Pancreas (tissue), 10 donors: ENCODE results near the gene IL12RB1. TPM values are rescaled to one million over a fixed set of nuclear protein-coding genes. Genes with fewer than 3 reads are reported as not detected.

Experiments used
- ATAC-seq, 4 donors: fragments of 200-7000 bp; cut with Tn5 transposase; one replicate each; pipeline versions ENCODE4 v1.8.0 to v1.9.1; 2020; ENCODE audit warnings: mild to moderate bottlenecking in 4 of 4, moderate library complexity in 4 of 4
- DNase-seq, 6 donors: peaks; one replicate each; pipeline ENCODE4 v3.0.0-alpha.2; 2020
- FAIRE-seq: peaks from 2 replicates; lab custom pipeline; 2012; peaks lifted over from hg19 to GRCh38; lab: Jason Lieb, UNC
- H3K27ac ChIP-seq, 4 donors: fragments of 200-600 bp; sonication (generic); 1 replicate in 3 of 4; 2 replicates in 1 of 4; pipeline versions ENCODE4 v1.5.0 to v1.8.0; 2020
- H3K27me3 ChIP-seq, 4 donors: fragments of 200-600 bp; one replicate each; pipeline ENCODE4 v1.8.0; 2021
- H3K36me3 ChIP-seq, 3 donors: fragments of 200-600 bp; sonication (generic) in 1 of 3; one replicate each; pipeline versions ENCODE4 v1.5.0 to v1.8.0; 2020 to 2021
- H3K4me1 ChIP-seq, 3 donors: fragments of 200-600 bp; one replicate each; pipeline ENCODE4 v1.8.0; 2021
- H3K4me3 ChIP-seq, 4 donors: fragments of 200-600 bp; sonication (generic) in 2 of 4; one replicate each; pipeline versions ENCODE4 v1.5.0 to v1.8.0; 2020 to 2021
- H3K9me3 ChIP-seq, 4 donors: fragments of 200-600 bp; one replicate each; pipeline ENCODE4 v1.8.0; 2021
- WGBS, 2 donors: extraction: QIAGEN DNeasy Blood & Tissue Kit; methylation state at CpG; one replicate each; pipeline ENCODE4 v1.1.7; 2013; 5-methylcytosine and 5-hydroxymethylcytosine counted together
- intact Hi-C, 3 donors: fragments of 100-400 bp; cut with DNase I; formaldehyde crosslinking; loops; one replicate each; pipeline versions ENCODE4 v1.11.1 to v1.14.2; 2022
- polyA plus RNA-seq, 2 donors: library from polyadenylated mRNA; stranded (reverse); fragments of 200-250 nt; gene quantifications; one replicate each; pipeline ENCODE4 v1.2.3, GENCODE V29; 2013
- total RNA-seq, 6 donors: library from RNA; stranded (reverse); fragmentation: NEBNext Ultra II Directional in 4 of 6; extraction: Animal tissue kit (Norgen Biotek cat#: 25700) in 4 of 6; gene quantifications; one replicate each; pipeline versions ENCODE4 v1.2.1 to v1.2.4, GENCODE V29; 2021 to 2023
- TF ChIP-seq, protein P1 (sequence below), 4 donors: fragments of 200-600 bp; sonication (generic) in 3 of 4; IDR thresholded peaks; one replicate each; pipeline versions ENCODE4 v1.5.0 to v1.8.0; 2021; ENCODE audit warnings: antibody characterized with exemption in 4 of 4
- donor health status: healthy with polysubstance abuse.
- donor health status: DM: no; HTN: no; CAD: no; lungs with moderate emphysema.
- donor health status: DM: no; HTN: no; CAD: no.
- donor health status: control.
- donor health status: control.
- donor health status: Bipolar disorder and iron deficiency.
- donor health status: DM: yes; HTN: yes; CAD: no.
- donor health status: DM: no; HTN: no; CAD: no.
- donor health status: DM: no; HTN: no; CAD: no.
- donor health status: DM: yes; HTN: yes; CAD: no.

Gene IL12RB1
- total and polyA plus RNA-seq, 8 donors, result 0.15 to 1.1 (median 0.40) TPM

DNA sequence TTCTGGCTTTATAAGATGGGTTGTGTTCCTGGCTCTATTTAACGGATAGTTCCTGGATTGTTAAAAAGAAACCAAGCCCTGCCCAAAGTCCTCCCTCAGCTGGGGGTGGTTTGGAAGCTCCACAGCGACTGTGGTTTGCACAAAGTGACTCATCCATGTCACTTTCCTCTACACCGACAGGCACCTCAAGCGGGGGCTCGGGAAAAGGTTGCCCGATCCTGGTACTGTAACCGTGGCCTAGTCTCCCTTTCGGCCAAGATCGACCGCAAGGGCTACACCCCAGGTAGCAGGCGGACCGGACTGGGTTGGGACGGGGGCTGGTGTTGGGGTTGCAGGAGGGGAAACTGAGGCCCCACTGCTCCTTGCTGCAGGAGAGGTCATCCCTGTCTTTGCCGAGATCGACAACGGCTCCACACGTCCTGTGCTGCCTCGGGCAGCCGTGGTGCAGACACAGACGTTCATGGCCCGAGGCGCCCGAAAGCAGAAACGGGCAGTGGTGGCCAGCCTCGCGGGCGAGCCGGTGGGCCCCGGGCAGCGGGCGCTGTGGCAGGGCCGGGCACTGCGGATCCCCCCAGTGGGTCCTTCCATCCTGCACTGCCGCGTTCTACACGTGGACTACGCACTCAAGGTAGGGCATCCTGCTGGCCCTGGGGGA is 77.2 kb downstream of the IL12RB1 start:
- intact Hi-C loops, result loop anchor here in 1 of 3 donors (5.0 kb wide), 1 partner anchor 53 kb away; no protein-coding TSS in a partner anchor

More for the DNA sequence above, 77.2 kb downstream of the IL12RB1 start:
- TF ChIP-seq, protein P1, sequence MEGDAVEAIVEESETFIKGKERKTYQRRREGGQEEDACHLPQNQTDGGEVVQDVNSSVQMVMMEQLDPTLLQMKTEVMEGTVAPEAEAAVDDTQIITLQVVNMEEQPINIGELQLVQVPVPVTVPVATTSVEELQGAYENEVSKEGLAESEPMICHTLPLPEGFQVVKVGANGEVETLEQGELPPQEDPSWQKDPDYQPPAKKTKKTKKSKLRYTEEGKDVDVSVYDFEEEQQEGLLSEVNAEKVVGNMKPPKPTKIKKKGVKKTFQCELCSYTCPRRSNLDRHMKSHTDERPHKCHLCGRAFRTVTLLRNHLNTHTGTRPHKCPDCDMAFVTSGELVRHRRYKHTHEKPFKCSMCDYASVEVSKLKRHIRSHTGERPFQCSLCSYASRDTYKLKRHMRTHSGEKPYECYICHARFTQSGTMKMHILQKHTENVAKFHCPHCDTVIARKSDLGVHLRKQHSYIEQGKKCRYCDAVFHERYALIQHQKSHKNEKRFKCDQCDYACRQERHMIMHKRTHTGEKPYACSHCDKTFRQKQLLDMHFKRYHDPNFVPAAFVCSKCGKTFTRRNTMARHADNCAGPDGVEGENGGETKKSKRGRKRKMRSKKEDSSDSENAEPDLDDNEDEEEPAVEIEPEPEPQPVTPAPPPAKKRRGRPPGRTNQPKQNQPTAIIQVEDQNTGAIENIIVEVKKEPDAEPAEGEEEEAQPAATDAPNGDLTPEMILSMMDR (IDR thresholded peaks at IDR 0.05), result no peak
- DNase-seq (peak in 1 of 6 donors; percentile 23), FAIRE-seq (no peak), ATAC-seq (no peak)
- Histone ChIP-seq H3K27me3 (no peaks in the 10 kb centered on the region), H3K4me3 (peak overlapping the region in 1 of 4 donors; percentile 53), H3K9me3 (no peaks in the 10 kb centered on the region), H3K36me3 (peaks cover 0 to 3% (median 0%) of the 10 kb centered on the region in 3 donors), H3K27ac (peak overlapping the region in 1 of 4 donors; percentile 89), H3K4me1 (peaks cover 0 to 9% (median 0%) of the 10 kb centered on the region in 3 donors)
- WGBS, 2 donors, result 93 to 95% methylated on average over 37 of the region's 37 CpGs

Other genes with a start within 250 kb of the IL12RB1 start
- 1 to 10 TPM; 1.1 to 6.6 (median 1.7) TPM for gene JAK3, start 239.0 kb downstream of the IL12RB1 start, total RNA-seq
- 1 to 10 TPM; 2.9 to 4.3 TPM for gene JAK3, start 239.0 kb downstream of the IL12RB1 start, polyA plus RNA-seq
- 1,000 to 10,000 TPM; 1,116 to 2,379 (median 1,559) TPM for gene RPL18A, start 227.0 kb downstream of the IL12RB1 start, total RNA-seq
- gene RPL18A, start 227.0 kb downstream of the IL12RB1 start, polyA plus RNA-seq, result 1,000 to 10,000 TPM; 1,339 to 1,436 TPM
- under 1 TPM in 1 of 6 donors, not detected in 5; 0.16 TPM for gene SLC5A5, start 215.0 kb downstream of the IL12RB1 start, total RNA-seq
- gene SLC5A5, start 215.0 kb downstream of the IL12RB1 start, polyA plus RNA-seq, result under 1 TPM in 1 of 2 donors, not detected in 1; 0.02 TPM
- 10 to 100 TPM; 15.0 to 35.5 (median 28.9) TPM for gene CCDC124, start 153.9 kb downstream of the IL12RB1 start, total RNA-seq
- gene CCDC124, start 153.9 kb downstream of the IL12RB1 start, polyA plus RNA-seq, result 10 to 100 TPM; 62.0 to 71.8 TPM
- under 1 TPM in 1 of 6 donors, not detected in 5; 0.19 TPM for gene KCNN1, start 119.8 kb downstream of the IL12RB1 start, total RNA-seq
- under 1 TPM; 0.08 to 0.33 TPM for gene KCNN1, start 119.8 kb downstream of the IL12RB1 start, polyA plus RNA-seq
- 10 to 100 TPM in 1 of 6 donors, 1 to 10 TPM in 5; 3.8 to 22.0 (median 8.1) TPM for gene ARRDC2, start 78.8 kb downstream of the IL12RB1 start, total RNA-seq
- gene ARRDC2, start 78.8 kb downstream of the IL12RB1 start, polyA plus RNA-seq, result 10 to 100 TPM; 32.3 to 34.8 TPM
- 10 to 100 TPM; 19.7 to 27.5 (median 24.2) TPM for gene MAST3, start 10.8 kb upstream of the IL12RB1 start, total RNA-seq
- gene MAST3, start 10.8 kb upstream of the IL12RB1 start, polyA plus RNA-seq, result 10 to 100 TPM; 13.7 to 24.7 TPM
- gene PIK3R2, start 66.2 kb upstream of the IL12RB1 start, total RNA-seq, result 10 to 100 TPM; 11.6 to 21.2 (median 12.2) TPM
- gene PIK3R2, start 66.2 kb upstream of the IL12RB1 start, polyA plus RNA-seq, result 1 to 10 TPM; 4.3 to 6.5 TPM
- 100 to 1,000 TPM in 1 of 6 donors, 10 to 100 TPM in 5; 12.2 to 108 (median 23.2) TPM for gene IFI30, start 86.9 kb upstream of the IL12RB1 start, total RNA-seq
- 10 to 100 TPM; 21.4 to 22.2 TPM for gene IFI30, start 86.9 kb upstream of the IL12RB1 start, polyA plus RNA-seq
- 1 to 10 TPM; 2.8 to 6.2 (median 4.0) TPM for gene MPV17L2, start 106.3 kb upstream of the IL12RB1 start, total RNA-seq
- 10 to 100 TPM in 1 of 2 donors, 1 to 10 TPM in 1; 9.9 to 10.4 TPM for gene MPV17L2, start 106.3 kb upstream of the IL12RB1 start, polyA plus RNA-seq
- 1 to 10 TPM in 5 of 6 donors, under 1 TPM in 1; 0.79 to 2.6 (median 1.6) TPM for gene RAB3A, start 117.1 kb upstream of the IL12RB1 start, total RNA-seq
- gene RAB3A, start 117.1 kb upstream of the IL12RB1 start, polyA plus RNA-seq, result 1 to 10 TPM; 2.3 to 4.4 TPM
- under 1 TPM in 5 of 6 donors, not detected in 1; 0.12 to 0.59 (median 0.37) TPM for gene PDE4C, start 139.5 kb upstream of the IL12RB1 start, total RNA-seq
- 1 to 10 TPM in 1 of 2 donors, under 1 TPM in 1; 0.16 to 1.3 TPM for gene PDE4C, start 139.5 kb upstream of the IL12RB1 start, polyA plus RNA-seq
- 1 to 10 TPM; 1.0 to 5.6 (median 1.6) TPM for gene IQCN, start 187.5 kb upstream of the IL12RB1 start, total RNA-seq
- 10 to 100 TPM; 14.7 to 25.3 TPM for gene IQCN, start 187.5 kb upstream of the IL12RB1 start, polyA plus RNA-seq
- gene JUND, start 194.7 kb upstream of the IL12RB1 start, total RNA-seq, result 100 to 1,000 TPM in 5 of 6 donors, 10 to 100 TPM in 1; 86.8 to 181 (median 137) TPM
- 100 to 1,000 TPM; 111 to 128 TPM for gene JUND, start 194.7 kb upstream of the IL12RB1 start, polyA plus RNA-seq
- gene LSM4, start 236.1 kb upstream of the IL12RB1 start, total RNA-seq, result 10 to 100 TPM; 16.5 to 39.0 (median 33.4) TPM
- gene LSM4, start 236.1 kb upstream of the IL12RB1 start, polyA plus RNA-seq, result 10 to 100 TPM; 65.9 to 67.9 TPM